C4-2B (cell line): ENCODE measurements around the gene ARID3B.
"Not testable (repeated sequence)": the region's sequence is repeated elsewhere in the genome, so short reads cannot be mapped to it uniquely, and the experiment has no call there.

ENCODE experiments used
- ZFX ChIP-seq: fragments of 450-650 bp; IDR thresholded peaks from 2 replicates; pipeline ENCODE4 v1.6.1; 2017
- TF ChIP-seq, protein P1 (sequence below): fragments of 450-650 bp; conservative IDR thresholded peaks from 2 replicates; pipeline ENCODE4 v1.5.1; 2017; ENCODE audit warnings: mild to moderate bottlenecking

DNA sequence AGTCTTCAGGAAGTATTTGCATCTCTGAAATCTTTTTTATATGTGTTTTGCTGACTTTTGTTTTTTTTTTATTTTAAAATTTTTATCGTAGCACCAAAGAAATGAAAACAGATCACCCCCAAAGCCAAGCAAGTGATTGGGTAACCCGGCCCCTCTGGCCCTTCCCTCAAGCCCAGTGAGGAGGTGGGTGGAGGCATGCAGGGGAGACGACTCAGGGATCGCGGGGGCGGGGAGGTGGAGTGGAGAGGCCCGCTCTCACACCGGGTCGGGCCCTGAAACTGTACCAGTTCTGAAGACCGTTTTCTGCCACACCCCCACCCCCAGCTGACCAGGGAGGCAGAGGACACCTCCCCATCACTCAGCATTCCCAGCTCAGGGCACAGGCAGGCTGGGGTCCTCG, 55.7 kb downstream of the ARID3B start:
- TF ChIP-seq, protein P1, sequence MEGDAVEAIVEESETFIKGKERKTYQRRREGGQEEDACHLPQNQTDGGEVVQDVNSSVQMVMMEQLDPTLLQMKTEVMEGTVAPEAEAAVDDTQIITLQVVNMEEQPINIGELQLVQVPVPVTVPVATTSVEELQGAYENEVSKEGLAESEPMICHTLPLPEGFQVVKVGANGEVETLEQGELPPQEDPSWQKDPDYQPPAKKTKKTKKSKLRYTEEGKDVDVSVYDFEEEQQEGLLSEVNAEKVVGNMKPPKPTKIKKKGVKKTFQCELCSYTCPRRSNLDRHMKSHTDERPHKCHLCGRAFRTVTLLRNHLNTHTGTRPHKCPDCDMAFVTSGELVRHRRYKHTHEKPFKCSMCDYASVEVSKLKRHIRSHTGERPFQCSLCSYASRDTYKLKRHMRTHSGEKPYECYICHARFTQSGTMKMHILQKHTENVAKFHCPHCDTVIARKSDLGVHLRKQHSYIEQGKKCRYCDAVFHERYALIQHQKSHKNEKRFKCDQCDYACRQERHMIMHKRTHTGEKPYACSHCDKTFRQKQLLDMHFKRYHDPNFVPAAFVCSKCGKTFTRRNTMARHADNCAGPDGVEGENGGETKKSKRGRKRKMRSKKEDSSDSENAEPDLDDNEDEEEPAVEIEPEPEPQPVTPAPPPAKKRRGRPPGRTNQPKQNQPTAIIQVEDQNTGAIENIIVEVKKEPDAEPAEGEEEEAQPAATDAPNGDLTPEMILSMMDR, result not testable (repeated sequence)
- TF ChIP-seq ZFX, result not testable (repeated sequence)
